ENCODE data around the gene CMBL.

The CMBL gene

DNA sequence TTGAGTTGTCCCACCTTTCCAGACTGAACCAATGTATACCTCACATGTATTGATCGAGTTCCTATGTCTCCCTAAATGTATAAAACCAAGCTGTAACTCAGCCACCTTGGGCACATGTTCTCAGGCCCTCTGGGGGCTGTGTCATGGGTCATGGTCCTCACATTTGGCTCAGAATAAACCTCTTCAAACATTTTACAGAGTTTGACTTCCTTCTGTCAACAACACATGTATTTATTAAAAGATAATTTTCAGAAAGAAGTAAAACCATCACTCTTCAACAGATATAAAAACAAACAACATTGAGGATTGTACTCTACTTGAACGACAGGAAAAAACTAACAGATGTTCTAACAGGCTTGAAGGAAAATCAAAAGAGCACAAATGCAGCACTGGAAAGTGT, 4.5 kb downstream of the CMBL start:
- Histone ChIP-seq H3K4me3 (ENCODE audit: low read depth, low read length) (no peak overlapping the region), H3K27me3 (ENCODE audit: insufficient read depth, low read depth, severe bottlenecking) (no peaks in the 10 kb centered on the region), H3K9me3 (ENCODE audit: severe bottlenecking) (peaks cover 7% of the 10 kb centered on the region), H3K36me3 (no peaks in the 10 kb centered on the region), H3K27ac (no peak overlapping the region)
- no peak for DNase-seq
- TF ChIP-seq, protein P1, sequence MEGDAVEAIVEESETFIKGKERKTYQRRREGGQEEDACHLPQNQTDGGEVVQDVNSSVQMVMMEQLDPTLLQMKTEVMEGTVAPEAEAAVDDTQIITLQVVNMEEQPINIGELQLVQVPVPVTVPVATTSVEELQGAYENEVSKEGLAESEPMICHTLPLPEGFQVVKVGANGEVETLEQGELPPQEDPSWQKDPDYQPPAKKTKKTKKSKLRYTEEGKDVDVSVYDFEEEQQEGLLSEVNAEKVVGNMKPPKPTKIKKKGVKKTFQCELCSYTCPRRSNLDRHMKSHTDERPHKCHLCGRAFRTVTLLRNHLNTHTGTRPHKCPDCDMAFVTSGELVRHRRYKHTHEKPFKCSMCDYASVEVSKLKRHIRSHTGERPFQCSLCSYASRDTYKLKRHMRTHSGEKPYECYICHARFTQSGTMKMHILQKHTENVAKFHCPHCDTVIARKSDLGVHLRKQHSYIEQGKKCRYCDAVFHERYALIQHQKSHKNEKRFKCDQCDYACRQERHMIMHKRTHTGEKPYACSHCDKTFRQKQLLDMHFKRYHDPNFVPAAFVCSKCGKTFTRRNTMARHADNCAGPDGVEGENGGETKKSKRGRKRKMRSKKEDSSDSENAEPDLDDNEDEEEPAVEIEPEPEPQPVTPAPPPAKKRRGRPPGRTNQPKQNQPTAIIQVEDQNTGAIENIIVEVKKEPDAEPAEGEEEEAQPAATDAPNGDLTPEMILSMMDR (IDR thresholded peaks at IDR 0.05; ENCODE audit: low read depth, low read length): no peak

DNA sequence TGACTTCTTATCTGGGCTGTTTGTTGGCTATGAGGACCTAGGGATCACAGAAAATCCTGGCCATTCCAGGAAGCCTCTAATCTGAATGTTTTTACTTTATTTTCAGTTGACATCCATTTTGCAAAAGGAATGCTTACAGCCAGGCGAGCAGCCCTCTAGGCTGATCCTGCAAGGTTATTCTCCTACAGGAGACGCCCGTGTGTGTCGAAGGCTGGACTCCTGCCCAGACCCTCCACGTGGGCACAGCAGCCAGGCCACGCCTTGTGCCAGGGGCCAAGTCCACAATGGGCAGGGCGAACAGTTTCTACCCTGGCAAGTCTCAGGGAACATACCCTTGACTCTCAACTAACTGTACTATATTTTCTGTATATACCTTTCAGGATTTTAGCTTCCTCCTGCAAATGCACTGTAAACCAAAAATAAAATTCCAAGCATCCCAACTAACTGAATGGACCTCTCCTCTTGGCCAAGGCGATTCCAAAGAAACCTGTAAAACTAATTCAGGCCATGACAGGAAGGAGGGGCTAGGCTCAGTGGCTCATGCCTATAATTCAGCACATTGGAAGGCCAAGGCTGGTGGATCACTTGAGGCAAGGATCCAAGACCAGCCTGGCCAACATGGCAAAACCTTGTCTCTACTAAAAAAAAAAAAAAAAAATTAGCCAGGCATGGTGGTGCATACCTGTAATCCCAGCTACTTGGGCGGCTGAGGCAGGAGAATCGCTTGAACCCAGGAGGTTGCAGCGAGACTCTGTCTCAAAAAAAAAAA, 5.7 kb downstream of the CMBL start:
- H3K27me3 ChIP-seq (ENCODE audit: insufficient read depth, low read depth, severe bottlenecking): no peaks in the 10 kb centered on the region
- H3K27ac ChIP-seq: no peak overlapping the region
- H3K36me3 ChIP-seq: no peaks in the 10 kb centered on the region
- peaks cover 7% of the 10 kb centered on the region for H3K9me3 ChIP-seq (ENCODE audit: severe bottlenecking)
- no peak overlapping the region for H3K4me3 ChIP-seq (ENCODE audit: low read depth, low read length)
- TF ChIP-seq, protein P1 (IDR thresholded peaks at IDR 0.05; ENCODE audit: low read depth, low read length): no peak
- no peak for DNase-seq

DNA sequence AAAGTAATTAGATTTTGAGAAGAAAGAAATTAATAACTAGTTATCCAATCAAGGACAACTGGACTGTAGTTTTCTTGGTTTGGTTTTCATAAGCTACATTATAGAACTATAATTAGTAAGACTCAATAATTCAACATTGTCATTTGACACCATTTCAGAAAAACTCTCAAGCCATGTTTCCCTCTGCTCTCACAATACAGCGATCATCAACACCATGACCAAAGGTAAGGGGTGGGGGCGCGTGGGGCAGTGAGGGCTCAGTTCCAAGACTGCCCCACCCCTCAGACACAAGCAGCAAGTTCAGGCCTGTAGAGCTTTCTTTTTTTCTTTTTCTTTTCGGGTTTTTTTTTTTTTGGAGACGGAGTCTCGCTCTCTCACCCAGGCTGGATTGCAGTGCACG, 6.4 kb downstream of the CMBL start:
- no peak for DNase-seq
- no peaks in the 10 kb centered on the region for H3K36me3 ChIP-seq
- H3K9me3 ChIP-seq (ENCODE audit: severe bottlenecking): peaks cover 7% of the 10 kb centered on the region
- TF ChIP-seq, protein P1 (IDR thresholded peaks at IDR 0.05; ENCODE audit: low read depth, low read length): no peak
- no peaks in the 10 kb centered on the region for H3K27me3 ChIP-seq (ENCODE audit: insufficient read depth, low read depth, severe bottlenecking)
- no peak overlapping the region for H3K27ac ChIP-seq
- no peak overlapping the region for H3K4me3 ChIP-seq (ENCODE audit: low read depth, low read length)

DNA sequence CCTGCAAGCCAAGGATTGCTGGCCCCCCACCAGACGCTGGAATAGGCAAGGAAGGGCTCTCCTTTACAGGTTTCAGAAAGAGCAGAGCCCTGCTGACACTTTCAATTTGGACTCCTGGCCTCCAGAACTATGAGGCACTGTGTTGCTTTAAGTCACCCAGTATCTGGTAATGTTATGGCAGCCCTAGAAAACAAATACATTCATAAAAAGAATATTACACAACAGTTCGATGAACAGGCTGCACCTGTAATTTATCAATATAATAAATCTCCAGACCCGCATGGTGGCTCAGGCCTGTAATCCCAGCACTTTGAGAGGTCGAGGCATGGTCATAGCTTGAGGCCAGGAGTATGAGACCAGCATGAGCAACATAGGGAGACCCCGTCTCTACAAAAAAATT, 7.5 kb downstream of the CMBL start:
- Histone ChIP-seq H3K27ac (no peak overlapping the region), H3K9me3 (ENCODE audit: severe bottlenecking) (peaks cover 7% of the 10 kb centered on the region), H3K27me3 (ENCODE audit: insufficient read depth, low read depth, severe bottlenecking) (no peaks in the 10 kb centered on the region), H3K4me3 (ENCODE audit: low read depth, low read length) (no peak overlapping the region), H3K36me3 (no peaks in the 10 kb centered on the region)
- TF ChIP-seq, protein P1 (IDR thresholded peaks at IDR 0.05; ENCODE audit: low read depth, low read length): no peak
- DNase-seq: no peak

DNA sequence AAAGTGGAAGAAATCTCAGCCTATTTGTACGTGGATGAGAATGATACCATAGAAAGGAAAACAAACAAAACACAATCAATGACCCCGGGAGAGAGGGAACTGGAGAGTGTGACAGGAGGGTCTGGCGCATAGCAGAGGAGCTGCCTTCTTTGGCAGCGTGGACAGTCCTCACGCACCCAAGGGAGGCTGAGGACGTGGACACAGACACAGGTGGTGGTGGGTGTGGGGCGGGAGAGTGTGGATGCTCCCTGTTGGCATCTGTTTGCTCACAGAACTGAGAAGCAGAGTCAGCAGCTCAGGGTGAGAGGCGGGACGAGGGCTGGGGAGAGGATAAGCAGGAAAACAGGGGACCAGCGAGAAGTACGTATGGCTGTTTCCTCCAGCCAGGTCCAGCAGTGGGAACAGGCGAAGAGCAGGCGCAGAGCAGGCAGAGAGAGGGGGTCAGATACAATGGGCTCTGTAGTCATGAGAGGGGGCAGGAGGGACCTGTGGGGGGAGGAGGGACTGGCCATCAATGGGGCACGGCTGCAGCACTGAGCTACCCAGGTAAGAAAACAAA, 10.0 kb downstream of the CMBL start:
- TF ChIP-seq, protein P1 (IDR thresholded peaks at IDR 0.05; ENCODE audit: low read depth, low read length): no peak
- Histone ChIP-seq H3K27me3 (ENCODE audit: insufficient read depth, low read depth, severe bottlenecking) (no peaks in the 10 kb centered on the region), H3K36me3 (no peaks in the 10 kb centered on the region), H3K9me3 (ENCODE audit: severe bottlenecking) (peaks cover 7% of the 10 kb centered on the region), H3K27ac (no peak overlapping the region), H3K4me3 (ENCODE audit: low read depth, low read length) (no peak overlapping the region)
- DNase-seq: no peak

Data from WERI-Rb-1 (cell line).